Osteoblast (primary cell): ENCODE results near the gene EVI5. TPM values are rescaled to one million over a fixed set of nuclear protein-coding genes. Genes with fewer than 3 reads are reported as not detected.
A peak's percentile ranks its signal among the peaks of the same experiment; 100 is the strongest.

Experiments
- DNase-seq: peaks from one replicate; pipeline ENCODE4 v3.0.0; 2011; ENCODE audit warnings: low spot score, mixed read lengths; ENCODE audit not compliant: insufficient read length; ENCODE audit errors: missing footprints
- H2AFZ ChIP-seq: 2 replicates; pipeline ENCODE4 v1.6.0; 2011; ENCODE audit warnings: mild to moderate bottlenecking, low read length
- H3K27ac ChIP-seq: 2 replicates; pipeline ENCODE4 v1.5.1; 2011; ENCODE audit warnings: mild to moderate bottlenecking, low read depth, low read length, moderate library complexity
- H3K27me3 ChIP-seq: 2 replicates; pipeline ENCODE4 v1.6.0; 2012; ENCODE audit warnings: mild to moderate bottlenecking, control low read depth, inconsistent platforms, low read length, moderate library complexity; ENCODE audit not compliant: insufficient read depth
- H3K36me3 ChIP-seq: 2 replicates; pipeline ENCODE4 v1.5.1; 2011; ENCODE audit warnings: mild to moderate bottlenecking, low read length, control low read depth, moderate library complexity; ENCODE audit not compliant: insufficient read depth
- H3K4me1 ChIP-seq: 2 replicates; pipeline ENCODE4 v1.5.1; 2011; ENCODE audit warnings: mild to moderate bottlenecking, low read length, control low read depth, moderate library complexity; ENCODE audit not compliant: insufficient read depth
- H3K4me2 ChIP-seq: 2 replicates; pipeline ENCODE4 v1.6.0; 2011; ENCODE audit warnings: mild to moderate bottlenecking, low read length; ENCODE audit not compliant: insufficient read depth
- H3K4me3 ChIP-seq: fragments of 200-600 bp; sonication (generic); 3 replicates; pipeline ENCODE4 v1.5.1; 2012; ENCODE audit warnings: mild to moderate bottlenecking, low read length, inconsistent platforms; ENCODE audit not compliant: insufficient read depth
- H3K79me2 ChIP-seq: 2 replicates; pipeline ENCODE4 v1.6.0; 2012; ENCODE audit warnings: mild to moderate bottlenecking, low read length, control low read depth, inconsistent platforms; ENCODE audit not compliant: insufficient read depth
- H3K9me3 ChIP-seq: 2 replicates; pipeline ENCODE4 v1.5.1; 2011; ENCODE audit warnings: low read depth, low read length, control low read depth
- H4K20me1 ChIP-seq: 2 replicates; pipeline ENCODE4 v1.6.0; 2012; ENCODE audit warnings: mild to moderate bottlenecking, low read length, control low read depth; ENCODE audit not compliant: insufficient read depth
- CTCF ChIP-seq: IDR thresholded peaks from 2 replicates; pipeline ENCODE4 v1.5.1; 2011; ENCODE audit warnings: mild to moderate bottlenecking, low read depth, low read length, moderate library complexity; ENCODE audit errors: extremely low read depth
- total RNA-seq: library from RNA; depleted of rRNA; stranded (reverse); fragments of >200 nt; gene quantifications from 2 replicates; pipeline ENCODE4 v1.2.3, GENCODE V29; 2012

EVI5 gene
- total RNA-seq, 1 donor: 51.8 TPM

GRCh38 chr1:92488832-92489231, 296.1 kb downstream of the EVI5 start:
- no peak overlapping the region for H2AFZ ChIP-seq
- peaks cover 65% of the 10 kb centered on the region for H3K27me3 ChIP-seq
- no peaks in the 10 kb centered on the region for H3K36me3 ChIP-seq
- no peak overlapping the region for H3K27ac ChIP-seq
- no peaks in the 10 kb centered on the region for H3K9me3 ChIP-seq
- no peak overlapping the region for H3K4me2 ChIP-seq
- TF ChIP-seq CTCF: no peak
- H3K4me3 ChIP-seq: no peak overlapping the region
- DNase-seq: no peak
- no peaks in the 10 kb centered on the region for H3K79me2 ChIP-seq
- H4K20me1 ChIP-seq: peaks cover 8% of the 10 kb centered on the region
- peaks cover 12% of the 10 kb centered on the region for H3K4me1 ChIP-seq

GRCh38 chr1:92488416-92488815, 296.5 kb downstream of the EVI5 start:
- Histone ChIP-seq H3K27me3 (peaks cover 69% of the 10 kb centered on the region), H3K4me3 (no peak overlapping the region), H3K79me2 (no peaks in the 10 kb centered on the region), H3K36me3 (no peaks in the 10 kb centered on the region), H4K20me1 (peaks cover 8% of the 10 kb centered on the region), H3K9me3 (no peaks in the 10 kb centered on the region), H2AFZ (no peak overlapping the region), H3K4me2 (no peak overlapping the region), H3K4me1 (peaks cover 12% of the 10 kb centered on the region), H3K27ac (no peak overlapping the region)
- DNase-seq: no peak
- no peak for TF ChIP-seq CTCF

DNA sequence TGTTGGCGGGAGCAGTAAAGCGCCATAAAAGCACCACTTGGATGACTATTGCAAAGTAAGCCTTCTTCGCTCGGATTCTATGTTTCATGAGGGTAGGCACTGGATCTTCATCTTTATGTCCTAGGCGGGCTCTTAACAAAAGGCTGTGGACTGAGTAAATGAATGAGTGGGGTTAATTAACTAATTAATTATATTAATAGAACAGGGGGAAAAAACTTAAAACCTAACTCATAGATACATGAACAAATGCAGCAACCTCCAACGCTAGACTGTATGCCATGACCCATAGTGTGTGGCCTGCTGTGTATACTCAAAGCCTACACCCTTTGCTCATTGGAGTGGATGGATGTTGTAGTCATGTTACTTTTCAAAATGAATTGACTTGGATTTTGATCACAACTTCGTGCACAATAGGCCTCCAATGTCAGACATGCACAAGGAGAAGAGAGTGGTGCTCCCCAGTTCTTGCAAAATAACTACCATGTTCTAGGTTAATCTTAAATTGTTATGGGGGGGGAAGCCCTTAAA, 297.8 kb downstream of the EVI5 start:
- Histone ChIP-seq H3K4me3 (peak overlapping the region; percentile 59), H2AFZ (no peak overlapping the region), H4K20me1 (peaks cover 13% of the 10 kb centered on the region), H3K79me2 (no peaks in the 10 kb centered on the region), H3K36me3 (no peaks in the 10 kb centered on the region), H3K27me3 (peaks cover 82% of the 10 kb centered on the region), H3K4me2 (peak overlapping the region; percentile 81), H3K4me1 (peaks cover 20% of the 10 kb centered on the region), H3K9me3 (no peaks in the 10 kb centered on the region), H3K27ac (no peak overlapping the region)
- DNase-seq: peak; percentile 75
- no peak for TF ChIP-seq CTCF

GRCh38 chr1:92486251-92487077, 298.4 kb downstream of the EVI5 start, which contains the start of gene GFI1:
GFI1 (minus strand) TSS chr1:92486925; CDS start chr1:92483487, 3,438 bp downstream.
- H4K20me1 ChIP-seq: peaks cover 13% of the 10 kb centered on the region
- peak; percentile 91 for DNase-seq
- peaks cover 21% of the 10 kb centered on the region for H3K4me1 ChIP-seq
- H3K27me3 ChIP-seq: peaks cover 88% of the 10 kb centered on the region
- no peaks in the 10 kb centered on the region for H3K36me3 ChIP-seq
- TF ChIP-seq CTCF: no peak
- H3K4me3 ChIP-seq: peak within 1 kb of the TSS; percentile 66
- H3K4me2 ChIP-seq: peak within 1 kb of the TSS; percentile 81
- H3K79me2 ChIP-seq: no peaks in the 10 kb centered on the region
- H3K27ac ChIP-seq: no peak within 1 kb of the TSS
- H2AFZ ChIP-seq: no peak within 1 kb of the TSS
- no peaks in the 10 kb centered on the region for H3K9me3 ChIP-seq
